Measurements from ENCODE around the gene ESRRG.
A peak's percentile ranks its signal among the peaks of the same experiment; 100 is the strongest.

The ESRRG gene

GRCh38 chr1:216732121-216732520 is 8.9 kb upstream of the ESRRG start:
- H3K4me3 ChIP-seq (ENCODE audit: low read depth, low read length) = no peak overlapping the region
- in situ Hi-C loops (cut with HindIII; ENCODE audit: low sequenced_read_pairs) = no loop called here
- no peak for DNase-seq (ENCODE audit: low read depth)
- no peak for TF ChIP-seq CTCF (IDR thresholded peaks at IDR 0.05; ENCODE audit: low read depth, low read length, missing control alignments)

GRCh38 chr1:216731562-216731961 is 8.3 kb upstream of the ESRRG start:
- in situ Hi-C loops (cut with HindIII; ENCODE audit: low sequenced_read_pairs) = no loop called here
- DNase-seq (ENCODE audit: low read depth) = no peak
- no peak for TF ChIP-seq CTCF (IDR thresholded peaks at IDR 0.05; ENCODE audit: low read depth, low read length, missing control alignments)
- no peak overlapping the region for H3K4me3 ChIP-seq (ENCODE audit: low read depth, low read length)

- no peak overlapping the region for H3K4me3 ChIP-seq (ENCODE audit: low read depth, low read length)
- no peak for DNase-seq (ENCODE audit: low read depth)
- TF ChIP-seq CTCF (IDR thresholded peaks at IDR 0.05; ENCODE audit: low read depth, low read length, missing control alignments) = no peak
- in situ Hi-C loops (cut with HindIII; ENCODE audit: low sequenced_read_pairs) = no loop called here
Measured at GRCh38 chr1:216726435-216726834, 3.2 kb upstream of the ESRRG start.

GRCh38 chr1:216722821-216723220 is 408 bp downstream of the ESRRG start:
- TF ChIP-seq CTCF (IDR thresholded peaks at IDR 0.05; ENCODE audit: low read depth, low read length, missing control alignments) = no peak
- peak overlapping the region; percentile 51 for H3K4me3 ChIP-seq (ENCODE audit: low read depth, low read length)
- in situ Hi-C loops (cut with HindIII; ENCODE audit: low sequenced_read_pairs) = no loop called here
- DNase-seq (ENCODE audit: low read depth) = no peak

DNA sequence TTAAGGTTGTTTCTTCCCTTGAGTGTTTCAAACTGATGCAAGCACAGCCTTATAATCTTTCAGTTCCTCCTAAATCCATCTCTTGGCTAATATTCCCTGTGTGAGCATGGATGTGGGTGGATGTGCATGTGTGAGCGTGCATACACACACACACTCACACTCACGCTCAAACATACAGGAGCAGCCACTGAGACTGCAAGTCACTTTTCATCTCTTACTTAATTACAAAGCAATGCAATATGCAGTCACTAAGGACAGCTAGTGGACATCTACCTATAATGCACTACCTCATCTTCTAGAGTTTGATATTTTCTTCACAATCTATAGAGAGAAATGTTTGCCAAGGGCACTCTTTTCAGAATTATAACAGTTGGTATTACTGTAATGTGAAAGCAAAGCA is 1.4 kb downstream of the ESRRG start:
- in situ Hi-C loops (cut with HindIII; ENCODE audit: low sequenced_read_pairs) = no loop called here

GRCh38 chr1:216721062-216721461 is 2.2 kb downstream of the ESRRG start:
- H3K4me3 ChIP-seq (ENCODE audit: low read depth, low read length) = no peak overlapping the region
- in situ Hi-C loops (cut with HindIII; ENCODE audit: low sequenced_read_pairs) = no loop called here
- DNase-seq (ENCODE audit: low read depth) = no peak
- no peak for TF ChIP-seq CTCF (IDR thresholded peaks at IDR 0.05; ENCODE audit: low read depth, low read length, missing control alignments)

More for the DNA sequence above, 1.4 kb downstream of the ESRRG start:
- H3K4me3 ChIP-seq (ENCODE audit: low read depth, low read length) = no peak overlapping the region
- no peak for TF ChIP-seq CTCF (IDR thresholded peaks at IDR 0.05; ENCODE audit: low read depth, low read length, missing control alignments)
- DNase-seq (ENCODE audit: low read depth) = no peak

GRCh38 chr1:216711712-216712111 is 11.5 kb downstream of the ESRRG start:
- no peak for DNase-seq (ENCODE audit: low read depth)
- no peak for TF ChIP-seq CTCF (IDR thresholded peaks at IDR 0.05; ENCODE audit: low read depth, low read length, missing control alignments)
- in situ Hi-C loops (cut with HindIII; ENCODE audit: low sequenced_read_pairs) = no loop called here
- H3K4me3 ChIP-seq (ENCODE audit: low read depth, low read length) = no peak overlapping the region

All from astrocyte of the cerebellum (primary cell).